Heart right ventricle (tissue), 16 donors: ENCODE results near the gene KLK8. TPM values are rescaled to one million over a fixed set of nuclear protein-coding genes. Genes with fewer than 3 reads are reported as not detected.

Experiments used
- ATAC-seq, 8 donors: fragments of 200-7000 bp; cut with Tn5 transposase; one replicate each; pipeline ENCODE4 v1.9.1; 2020; ENCODE audit warnings: mild to moderate bottlenecking in 8 of 8, moderate library complexity in 8 of 8, moderate number of reproducible peaks in 1 of 8
- DNase-seq, 2 donors: peaks; one replicate each; pipeline ENCODE4 v3.0.0-alpha.2; 2020
- H3K27ac ChIP-seq, 10 donors: fragments of 200-600 bp; sonication (generic) in 2 of 10; one replicate each; pipeline versions ENCODE4 v1.5.0 to v1.8.0; 2020 to 2022; ENCODE audit warnings: mild to moderate bottlenecking in 3 of 10
- H3K27me3 ChIP-seq, 7 donors: fragments of 200-600 bp; one replicate each; pipeline ENCODE4 v1.8.0; 2021 to 2022; ENCODE audit warnings: mild to moderate bottlenecking in 2 of 7
- H3K36me3 ChIP-seq, 9 donors: fragments of 200-600 bp; sonication (generic) in 1 of 9; one replicate each; pipeline versions ENCODE4 v1.5.0 to v1.8.0; 2020 to 2022; ENCODE audit warnings: mild to moderate bottlenecking in 2 of 9
- H3K4me1 ChIP-seq, 9 donors: fragments of 200-600 bp; sonication (generic) in 1 of 9; one replicate each; pipeline versions ENCODE4 v1.5.0 to v1.8.0; 2020 to 2022; ENCODE audit warnings: mild to moderate bottlenecking in 4 of 9
- H3K4me3 ChIP-seq, 10 donors: fragments of 200-600 bp; sonication (generic) in 2 of 10; one replicate each; pipeline versions ENCODE4 v1.5.0 to v1.8.0; 2020 to 2022; ENCODE audit warnings: mild to moderate bottlenecking in 7 of 10, moderate library complexity in 2 of 10
- H3K9me3 ChIP-seq, 11 donors: fragments of 200-600 bp in 10 of 11; sonication (generic) in 2 of 11; one replicate each; pipeline versions ENCODE4 v1.5.0 to v1.8.0; 2013 to 2022; ENCODE audit warnings: mild to moderate bottlenecking in 2 of 11, control low read depth in 1 of 11, moderate library complexity in 1 of 11
- WGBS, 2 donors: extraction: QIAGEN DNeasy Blood & Tissue Kit; methylation state at CpG; one replicate each; pipeline ENCODE4 v1.1.7; 2013; ENCODE audit warnings: inconsistent platforms in 1 of 2; 5-methylcytosine and 5-hydroxymethylcytosine counted together
- intact Hi-C, 10 donors: fragments of 100-400 bp; cut with DNase I; formaldehyde crosslinking; loops; one replicate each; pipeline versions ENCODE4 v1.11.1 to v1.14.2; 2022
- long read RNA-seq, 3 donors: library from polyadenylated mRNA; unstranded; transcript quantifications; one replicate each; pipeline ENCODE4 v2.0.0, GENCODE V29; 2020 to 2021
- polyA plus RNA-seq, 2 donors: library from polyadenylated mRNA; stranded (reverse); fragments of 200-250 nt; gene quantifications; one replicate each; pipeline ENCODE4 v1.2.3, GENCODE V29; 2013
- total RNA-seq, 10 donors: library from RNA; stranded (reverse); fragmentation: NEBNext Ultra II Directional in 3 of 10; extraction: Animal tissue kit (Norgen Biotek cat#: 25700) in 3 of 10; gene quantifications; one replicate each; pipeline versions ENCODE4 v1.2.1 to v1.2.4, GENCODE V29; 2021 to 2023
- TF ChIP-seq, protein P1 (sequence below), 9 donors: fragments of 200-600 bp; sonication (generic) in 2 of 9; IDR thresholded peaks; one replicate each; pipeline versions ENCODE4 v1.5.0 to v1.8.0; 2021 to 2022; ENCODE audit warnings: antibody characterized with exemption in 9 of 9, mild to moderate bottlenecking in 5 of 9, moderate library complexity in 1 of 9
- donor health status: Arrhythmogenic right ventricular cardiomyopathy.
- donor health status: ischemic (EF 13 %, LVEDD 7.1; RV severe dilation, severe dysfunction).
- donor health status: healthy with polysubstance abuse.
- donor health status: DM: no; HTN: yes; CAD: no.
- donor health status: DM: no; HTN: no; CAD: no.
- donor health status: ischemic (EF 25% LVEDD 6.9; RV normal size, moderate dysfunction).
- donor health status: ischemic (EF 25% LVEDD 5.7; RV mildly dilated, moderate dysfunction).
- donor health status: healthy.
- donor health status: DM: yes; HTN: yes; CAD: no.
- donor health status: Ischemic cardiomyopathy.
- donor health status: ischemic (EF 35%, LVEDD 5.7; RV mildly dilated, moderate dysfunction).
- donor health status: nonischemic (EF 11% LVEDD 7.7; RV severe dilation, severe dysfunction).
- donor health status: DM: yes; HTN: yes; CAD: no.
- donor health status: PGD.
- donor health status: ischemic (EF 29% LVEDD 5.4; RV normal size, mild dysfunction).
- donor health status: nonischemic (EF 23%, LVEDD 6.1; RV moderate dilation, normal function).

The KLK8 gene, protein sequence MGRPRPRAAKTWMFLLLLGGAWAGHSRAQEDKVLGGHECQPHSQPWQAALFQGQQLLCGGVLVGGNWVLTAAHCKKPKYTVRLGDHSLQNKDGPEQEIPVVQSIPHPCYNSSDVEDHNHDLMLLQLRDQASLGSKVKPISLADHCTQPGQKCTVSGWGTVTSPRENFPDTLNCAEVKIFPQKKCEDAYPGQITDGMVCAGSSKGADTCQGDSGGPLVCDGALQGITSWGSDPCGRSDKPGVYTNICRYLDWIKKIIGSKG
- not detected for total RNA-seq
- polyA plus RNA-seq, result not detected
- long read RNA-seq, donor 1, result 0 reads
- long read RNA-seq, donor 2, result 0 reads
- long read RNA-seq, donor 3, result 0 reads

DNA sequence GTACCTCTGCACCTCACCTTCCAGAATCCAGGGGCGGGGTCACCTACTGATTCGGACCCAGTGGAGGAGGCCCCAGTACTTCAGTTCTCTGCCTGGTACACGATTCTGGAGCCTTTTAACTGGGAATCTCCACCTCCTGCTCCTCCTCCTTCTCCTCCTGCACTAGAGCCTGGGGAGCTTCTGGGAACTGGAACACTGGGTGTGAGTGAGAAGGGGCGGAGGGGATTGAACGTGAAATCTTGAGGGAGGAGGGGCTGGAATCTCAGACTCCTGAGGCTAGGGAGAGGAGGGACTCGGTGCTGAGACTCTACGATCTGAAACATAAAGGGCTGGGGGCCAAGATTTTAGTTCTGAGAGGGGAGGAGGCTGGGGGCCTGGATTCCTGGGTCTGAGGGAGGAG is at the start of gene KLK8:
Gene KLK8, minus strand, starts transcription at position 90 of the 400 bp plus-strand sequence. CDS start 437 bp downstream, outside the sequence.
- intact Hi-C loops, result loop anchor here in 1 of 10 donors (10.0 kb wide), 1 partner anchor 67 kb away; no protein-coding TSS in a partner anchor
- TF ChIP-seq, protein P1, sequence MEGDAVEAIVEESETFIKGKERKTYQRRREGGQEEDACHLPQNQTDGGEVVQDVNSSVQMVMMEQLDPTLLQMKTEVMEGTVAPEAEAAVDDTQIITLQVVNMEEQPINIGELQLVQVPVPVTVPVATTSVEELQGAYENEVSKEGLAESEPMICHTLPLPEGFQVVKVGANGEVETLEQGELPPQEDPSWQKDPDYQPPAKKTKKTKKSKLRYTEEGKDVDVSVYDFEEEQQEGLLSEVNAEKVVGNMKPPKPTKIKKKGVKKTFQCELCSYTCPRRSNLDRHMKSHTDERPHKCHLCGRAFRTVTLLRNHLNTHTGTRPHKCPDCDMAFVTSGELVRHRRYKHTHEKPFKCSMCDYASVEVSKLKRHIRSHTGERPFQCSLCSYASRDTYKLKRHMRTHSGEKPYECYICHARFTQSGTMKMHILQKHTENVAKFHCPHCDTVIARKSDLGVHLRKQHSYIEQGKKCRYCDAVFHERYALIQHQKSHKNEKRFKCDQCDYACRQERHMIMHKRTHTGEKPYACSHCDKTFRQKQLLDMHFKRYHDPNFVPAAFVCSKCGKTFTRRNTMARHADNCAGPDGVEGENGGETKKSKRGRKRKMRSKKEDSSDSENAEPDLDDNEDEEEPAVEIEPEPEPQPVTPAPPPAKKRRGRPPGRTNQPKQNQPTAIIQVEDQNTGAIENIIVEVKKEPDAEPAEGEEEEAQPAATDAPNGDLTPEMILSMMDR (IDR thresholded peaks at IDR 0.05), result no peak
- no peak for DNase-seq
- no peak for ATAC-seq
- H3K27me3 ChIP-seq, result peaks cover 6 to 83% (median 71%) of the 10 kb centered on the region in 7 donors
- H3K9me3 ChIP-seq, result no peaks in the 10 kb centered on the region
- no peak within 1 kb of the TSS for H3K4me3 ChIP-seq
- WGBS, 2 donors, result 20 to 30% methylated on average over 7 of the region's 7 CpGs
- H3K27ac ChIP-seq, result no peak within 1 kb of the TSS
- no peaks in the 10 kb centered on the region for H3K36me3 ChIP-seq
- H3K4me1 ChIP-seq, result no peaks in the 10 kb centered on the region

DNA sequence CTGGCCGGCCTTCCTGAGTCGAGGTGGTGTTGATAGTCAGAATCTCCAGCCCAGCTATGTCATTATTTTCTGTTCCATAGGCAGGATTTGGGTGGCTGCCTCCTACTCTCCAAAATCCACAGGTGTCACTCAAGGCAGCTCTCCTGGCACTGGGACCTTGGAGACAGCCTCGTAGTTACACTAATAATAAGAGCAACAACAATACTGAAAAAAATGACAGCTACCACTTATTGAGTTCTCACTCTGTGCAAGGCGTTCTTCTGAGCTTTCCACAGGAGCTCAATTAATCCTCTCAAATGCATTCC is 45.6 kb upstream of the KLK8 start:
- peaks cover 0 to 21% (median under 1%) of the 10 kb centered on the region in 7 donors for H3K27me3 ChIP-seq
- ATAC-seq, result peak in 1 of 8 donors; percentile 39
- peaks cover 0 to 5% (median 0%) of the 10 kb centered on the region in 11 donors for H3K9me3 ChIP-seq
- H3K27ac ChIP-seq, result peak overlapping the region in 3 of 10 donors; percentile 32 to 49 (median 46)
- no peak for DNase-seq
- intact Hi-C loops, result no loop called here
- 6 to 12% methylated on average over 4 of the region's 4 CpGs for WGBS, 2 donors
- no peaks in the 10 kb centered on the region for H3K36me3 ChIP-seq
- no peak overlapping the region for H3K4me3 ChIP-seq
- peaks cover 0 to 7% (median 0%) of the 10 kb centered on the region in 9 donors for H3K4me1 ChIP-seq
- TF ChIP-seq, protein P1 (IDR thresholded peaks at IDR 0.05), result no peak

DNA sequence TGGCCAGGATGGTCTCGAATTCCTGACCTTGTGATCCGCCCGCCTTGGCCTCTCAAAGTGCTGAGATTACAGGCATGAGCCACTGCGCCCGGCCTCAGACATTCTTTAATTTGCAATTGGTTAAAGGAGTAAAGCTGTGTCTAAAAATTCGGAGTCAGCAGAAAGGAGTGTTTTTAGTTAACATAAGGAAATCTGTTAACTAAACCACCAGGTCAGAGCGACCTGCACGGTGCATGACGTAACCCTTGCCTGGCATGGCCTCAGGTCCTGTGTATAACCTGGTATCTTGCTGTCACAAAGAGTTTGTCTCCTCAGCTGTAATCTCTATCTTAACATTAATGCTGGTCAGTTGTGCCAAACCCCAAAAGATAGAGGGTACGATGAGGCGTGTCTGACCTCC is 42.9 kb upstream of the KLK8 start:
- TF ChIP-seq, protein P1 (IDR thresholded peaks at IDR 0.05), result no peak
- Histone ChIP-seq H3K4me1 (peaks cover 0 to 7% (median 0%) of the 10 kb centered on the region in 9 donors), H3K36me3 (no peaks in the 10 kb centered on the region), H3K9me3 (no peaks in the 10 kb centered on the region), H3K4me3 (no peak overlapping the region), H3K27me3 (peaks cover 0 to 20% (median 0%) of the 10 kb centered on the region in 7 donors), H3K27ac (no peak overlapping the region)
- DNase-seq (no peak), ATAC-seq (no peak)
- 83 to 86% methylated on average over 11 of the region's 11 CpGs for WGBS, 2 donors
- intact Hi-C loops, result no loop called here

DNA sequence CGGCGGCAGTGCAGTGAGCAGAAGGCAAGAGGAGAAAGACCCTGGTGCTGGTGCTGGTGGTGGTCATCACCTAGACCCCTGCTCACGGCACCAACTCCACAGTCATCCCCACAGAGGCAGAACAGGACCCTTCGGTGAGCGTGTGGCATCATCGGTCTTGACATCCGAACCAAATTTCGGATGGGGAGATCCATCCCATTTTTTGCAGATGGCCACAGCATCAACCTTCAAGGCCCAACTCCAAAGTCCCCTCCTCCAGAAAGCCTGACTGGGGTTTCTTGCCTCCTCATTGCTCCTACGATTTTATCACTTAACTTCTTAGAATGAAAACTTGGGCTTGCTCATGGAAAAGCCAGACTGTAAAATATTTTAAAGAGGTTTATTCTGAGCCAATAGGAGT is 42.1 kb upstream of the KLK8 start:
- intact Hi-C loops, result no loop called here
- 82 to 83% methylated on average over 9 of the region's 9 CpGs for WGBS, 2 donors
- ATAC-seq, result no peak
- no peaks in the 10 kb centered on the region for H3K36me3 ChIP-seq
- peaks cover 0 to 7% (median 0%) of the 10 kb centered on the region in 9 donors for H3K4me1 ChIP-seq
- TF ChIP-seq, protein P1 (IDR thresholded peaks at IDR 0.05), result no peak
- H3K9me3 ChIP-seq, result no peaks in the 10 kb centered on the region
- peaks cover 0 to 20% (median 0%) of the 10 kb centered on the region in 7 donors for H3K27me3 ChIP-seq
- H3K4me3 ChIP-seq, result no peak overlapping the region
- no peak overlapping the region for H3K27ac ChIP-seq
- no peak for DNase-seq
